ENCODE results near the gene ACTR1B.
"Not testable (repeated sequence)": the region's sequence is repeated elsewhere in the genome, so short reads cannot be mapped to it uniquely, and the experiment has no call there.

The ACTR1B gene

DNA sequence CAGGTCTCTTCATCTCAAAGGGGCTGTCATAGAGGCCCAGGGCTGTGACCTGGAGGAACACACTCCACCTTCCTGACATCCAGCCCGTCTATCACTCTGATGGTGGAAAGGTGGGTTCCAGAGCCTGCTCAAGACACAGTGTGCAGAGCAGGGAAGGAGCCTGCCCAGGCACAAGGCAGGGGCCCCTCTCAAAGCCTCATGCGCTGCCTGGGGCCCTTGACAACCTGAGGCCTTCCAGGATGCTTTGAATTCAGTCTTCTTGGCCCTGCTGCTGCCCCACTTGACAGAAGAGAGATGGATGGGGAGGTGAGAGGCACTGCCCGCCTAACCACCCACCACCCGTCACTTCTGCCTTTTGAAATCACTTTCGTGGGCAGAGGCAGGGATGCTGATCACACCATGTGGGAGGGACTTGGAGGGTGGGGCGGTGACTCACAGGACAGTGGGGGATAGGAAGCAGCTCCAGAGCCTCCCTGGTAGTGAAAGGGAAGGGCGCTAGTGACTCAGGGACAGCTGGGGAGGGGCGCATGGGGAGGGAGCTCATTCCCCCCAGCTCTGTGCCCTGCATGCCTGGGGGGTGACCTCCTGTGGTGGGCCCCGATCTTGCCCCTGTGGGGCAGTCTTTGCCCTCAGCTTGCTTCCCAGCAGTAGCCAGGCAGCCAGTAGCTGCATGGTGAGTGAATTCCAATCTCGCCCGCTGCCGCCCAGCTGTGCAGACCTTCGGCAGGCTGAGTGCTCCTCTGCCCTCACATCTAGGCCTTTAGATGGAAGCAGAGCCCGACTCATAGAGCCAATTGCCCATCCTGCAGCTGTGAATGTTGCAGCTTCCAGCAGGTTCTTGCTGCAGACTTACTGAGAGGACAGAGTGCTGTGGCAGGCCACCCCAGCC lies 44.7 kb downstream of the ACTR1B start:
- not testable (repeated sequence) for DNase-seq (ENCODE audit: low read depth in 1 of 2, low spot score in 1 of 2)

DNA sequence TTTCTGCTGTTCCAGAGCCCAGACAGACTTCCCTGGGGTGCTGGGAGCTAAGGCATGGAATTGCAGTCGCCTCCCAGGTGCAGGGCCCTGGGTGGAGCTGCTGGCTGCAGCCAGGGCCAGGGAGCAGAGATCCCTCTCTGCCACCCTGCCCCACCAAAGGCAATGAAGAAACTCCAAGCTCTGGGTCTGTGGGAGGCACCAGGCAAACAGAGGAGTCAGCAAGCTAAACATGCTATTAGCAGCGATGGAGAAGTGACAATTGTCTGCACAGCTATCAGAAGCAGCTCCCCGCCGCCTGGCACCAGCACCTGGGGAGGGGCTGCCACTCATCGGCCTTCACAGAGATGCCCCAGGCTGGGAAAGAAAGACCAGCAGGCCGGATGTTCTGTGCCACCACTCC lies 45.9 kb downstream of the ACTR1B start:
- DNase-seq (ENCODE audit: low read depth in 1 of 2, low spot score in 1 of 2) = no peak

DNA sequence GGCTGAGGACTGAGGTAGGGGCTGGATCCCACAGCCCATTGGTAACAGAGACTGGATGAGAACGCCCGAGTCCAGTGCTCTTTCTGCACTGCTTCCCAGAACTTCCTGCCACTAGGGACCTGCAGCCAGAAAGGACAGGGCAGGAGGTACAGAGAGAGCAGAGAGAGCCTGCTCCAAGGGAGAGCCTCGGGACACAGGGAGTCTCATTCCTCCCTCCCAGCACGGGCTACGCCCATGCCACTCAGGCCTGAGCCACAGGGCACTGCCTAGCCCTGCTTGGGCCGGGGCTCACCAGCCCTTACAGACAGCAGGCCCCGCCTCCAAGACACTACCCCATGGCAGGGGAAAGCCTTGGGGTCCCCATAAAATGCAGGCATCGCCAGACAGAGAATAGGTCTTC lies 48.1 kb downstream of the ACTR1B start:
- DNase-seq (ENCODE audit: low read depth in 1 of 2, low spot score in 1 of 2) = not testable (repeated sequence)

- not testable (repeated sequence) for DNase-seq (ENCODE audit: low read depth in 1 of 2, low spot score in 1 of 2)
Measured at GRCh38 chr2:97611895-97612294, 51.9 kb downstream of the ACTR1B start.

- DNase-seq (ENCODE audit: low read depth in 1 of 2, low spot score in 1 of 2) = not testable (repeated sequence)
Measured at GRCh38 chr2:97608745-97609144, 55.1 kb downstream of the ACTR1B start.

Measured in stimulated activated CD4-positive, alpha-beta T cell treated with anti-CD3 and anti-CD28 coated beads, Interleukin-15, amount 100 ng/mL, for 1 hour (primary cell).